ENCODE measurements around the gene ABCG4. TPM values are rescaled to one million over a fixed set of nuclear protein-coding genes. Genes with fewer than 3 reads are reported as not detected.
A peak's percentile ranks its signal among the peaks of the same experiment; 100 is the strongest.

The ABCG4 gene
- total and polyA plus RNA-seq, 9 of the 15 experiments (the other 6 are each of a cell fraction or from before 2014, with no cell fraction given), result 0.03 to 0.11 (median 0.07) TPM; not detected in 4

- TF ChIP-seq RERE (CRISPR knock-in tag; IDR thresholded peaks at IDR 0.05; ENCODE audit: borderline replicate concordance) (no peak), ZNF668 (CRISPR knock-in tag; IDR thresholded peaks at IDR 0.05) (no peak)
Measured at GRCh38 chr11:119169282-119169719, 20.4 kb downstream of the ABCG4 start (continued).

GRCh38 chr11:119172513-119172912 is 23.7 kb downstream of the ABCG4 start:
- Histone ChIP-seq H4K20me1 (replicated peaks; ENCODE audit: control insufficient read depth, insufficient read depth, low read length) (no peaks in the 10 kb centered on the region), H3K9ac (ENCODE audit: insufficient read depth in 1 of 2, low read depth in 2 of 2, low read length in 2 of 2) (peak overlapping the region; percentile 15 to 75; a peak in 2 of 4 replicates), H3K27ac (ENCODE audit: extremely low read depth, low read depth, low read length) (peak overlapping the region; percentile 60; the same call in 2 of the 3 replicates), H3K4me1 (replicated peaks in 1 of 2; ENCODE audit: control insufficient read depth in 2 of 2, insufficient read depth in 2 of 2, low read length in 2 of 2) (peaks cover 33 to 51% of the 10 kb centered on the region in 2 experiments), H3K79me2 (ENCODE audit: control insufficient read depth, insufficient read depth, low read length) (no peaks in the 10 kb centered on the region), H3K36me3 (ENCODE audit: control insufficient read depth, insufficient read depth, low read length) (no peaks in the 10 kb centered on the region), H3K9me3 (replicated peaks; ENCODE audit: control insufficient read depth, insufficient read depth, low read depth, low read length) (no peaks in the 10 kb centered on the region), H3K4me2 (ENCODE audit: insufficient read depth, low read length) (peak overlapping the region; percentile 46), H3K4me3 (no peak overlapping the region), H3K27me3 (ENCODE audit: control insufficient read depth in 2 of 2, insufficient read depth in 2 of 2, low read length in 2 of 2) (no peaks in the 10 kb centered on the region), H2AFZ (ENCODE audit: low read depth, low read length) (peak overlapping the region; percentile 73), H3K9me1 (ENCODE audit: control insufficient read depth, insufficient read depth, low read length) (no peaks in the 10 kb centered on the region)
- intact Hi-C loops (cut with micrococcal nuclease) (no loop called here), in situ Hi-C loops (cut with MboI) (no loop called here)
- FAIRE-seq (peak; percentile 85), DNase-seq (ENCODE audit: extremely low read depth in 1 of 4, low spot score in 3 of 4) (peak; percentile 82 to 86 (median 84)), ATAC-seq (peak; percentile 88)
- CTCF ChIA-PET (ENCODE audit: low intra/inter-chr PET ratio), result no interaction called here
- no TSS peak for BruUV-seq (replicated peaks)
- WGBS (ENCODE audit: insufficient coverage, low coverage, missing lambda C conversion rate), result 15% methylated on average over 2 of the region's 2 CpGs
- POLR2A ChIA-PET, result interaction anchor here (0.6 to 1.0 kb wide), 4 partner anchors 11 to 362 kb away, joined by 3 read pairs; partner anchors contain the start of genes C2CD2L and CENATAC
- TF ChIP-seq ZFP36 (IDR thresholded peaks at IDR 0.05; ENCODE audit: low read depth, low read length, partially characterized antibody) (no peak), RAD51 (IDR thresholded peaks at IDR 0.05; ENCODE audit: borderline replicate concordance, low read depth) (0 out of 2 replicates have a peak, but pooled peaks have one; percentile 15), TCF3 (CRISPR knock-in tag; IDR thresholded peaks at IDR 0.05) (peak; percentile 73), TAL1 (IDR thresholded peaks at IDR 0.05) (peak; percentile 40; the same call in 1 of the 2 replicates), PRDM10 (IDR thresholded peaks at IDR 0.05; ENCODE audit: partially characterized antibody) (peak; percentile 14), CBFA2T2 (conservative IDR thresholded peaks at IDR 0.05) (peak; percentile 72), NRF1 (conservative IDR thresholded peaks at IDR 0.05 in 1 of 2, IDR thresholded peaks at IDR 0.05 in 1 of 2) (0 out of 4 replicates have a peak, but pooled peaks of 1 of the 2 experiments have one; percentile 12), NCOR1 (IDR thresholded peaks at IDR 0.05) (peak; percentile 29; the same call in 1 of the 2 replicates), TEAD4 (IDR thresholded peaks at IDR 0.05; ENCODE audit: low read length) (peak; percentile 21; the same call in 1 of the 2 replicates), TEAD4 (CRISPR knock-in tag; IDR thresholded peaks at IDR 0.05; ENCODE audit: borderline replicate concordance) (no peak)
